ENCODE results near the gene SMIM26. TPM values are rescaled to one million over a fixed set of nuclear protein-coding genes. Genes with fewer than 3 reads are reported as not detected.

SMIM26 gene
- total RNA-seq, 4 donors from 2014 or later, result 203 to 374 (median 286) TPM

- DNase-seq (no peak), ATAC-seq (no peak)
- Histone ChIP-seq H3K36me3 (peaks cover 0 to 24% of the 10 kb centered on the region in 2 donors), H3K27ac (no peak overlapping the region), H3K4me1 (peaks cover 13 to 20% of the 10 kb centered on the region in 2 donors), H3K27me3 (no peaks in the 10 kb centered on the region), H3K4me3 (no peak overlapping the region), H3K9me3 (no peaks in the 10 kb centered on the region)
- no peak for TF ChIP-seq POLR2A (IDR thresholded peaks at IDR 0.05)
- in situ Hi-C loops (cut with MboI; ENCODE audit: low sequenced_read_pairs in 4 of 4), result loop anchor here in 1 of 4 donors (25.0 kb wide), 1 partner anchor 1834 kb away; the partner anchor contains the start of genes OTOR and SNRPB2
- intact Hi-C loops (cut with DNase I; ENCODE audit: low total_unique reads), result no loop called here
Observed at GRCh38 chr20:18571009-18571408, 3.8 kb downstream of the SMIM26 start.

GRCh38 chr20:18571578-18571977 lies 4.3 kb downstream of the SMIM26 start:
- Histone ChIP-seq H3K27me3 (no peaks in the 10 kb centered on the region), H3K4me3 (no peak overlapping the region), H3K36me3 (peaks cover 0 to 24% of the 10 kb centered on the region in 2 donors), H3K4me1 (peaks cover 10 to 18% of the 10 kb centered on the region in 2 donors), H3K27ac (no peak overlapping the region), H3K9me3 (no peaks in the 10 kb centered on the region)
- ATAC-seq (no peak), DNase-seq (no peak)
- TF ChIP-seq CTCF (IDR thresholded peaks at IDR 0.05 in 4 of 5, conservative IDR thresholded peaks at IDR 0.05 in 1 of 5) (no peak), POLR2A (IDR thresholded peaks at IDR 0.05) (no peak)
- intact Hi-C loops (cut with DNase I; ENCODE audit: low total_unique reads), result no loop called here
- in situ Hi-C loops (cut with MboI; ENCODE audit: low sequenced_read_pairs in 4 of 4), result loop anchor here in 1 of 4 donors (25.0 kb wide), 1 partner anchor 1834 kb away; the partner anchor contains the start of genes OTOR and SNRPB2

GRCh38 chr20:18577942-18578341 lies 10.7 kb downstream of the SMIM26 start:
- ATAC-seq, result no peak
- in situ Hi-C loops (cut with MboI; ENCODE audit: low sequenced_read_pairs in 4 of 4), result loop anchor here in 1 of 4 donors (25.0 kb wide), 1 partner anchor 209 kb away; no protein-coding TSS in a partner anchor

GRCh38 chr20:18578581-18578980 lies 11.3 kb downstream of the SMIM26 start:
- DNase-seq (no peak), ATAC-seq (no peak)
- Histone ChIP-seq H3K27ac (no peak overlapping the region), H3K4me1 (no peaks in the 10 kb centered on the region), H3K36me3 (no peaks in the 10 kb centered on the region), H3K4me3 (no peak overlapping the region), H3K27me3 (no peaks in the 10 kb centered on the region), H3K9me3 (no peaks in the 10 kb centered on the region)
- intact Hi-C loops (cut with DNase I; ENCODE audit: low total_unique reads) (no loop called here), in situ Hi-C loops (cut with MboI; ENCODE audit: low sequenced_read_pairs in 4 of 4) (loop anchor here in 1 of 4 donors (25.0 kb wide), 1 partner anchor 209 kb away; no protein-coding TSS in a partner anchor)
- no peak for TF ChIP-seq POLR2A (IDR thresholded peaks at IDR 0.05)
- TF ChIP-seq CTCF (IDR thresholded peaks at IDR 0.05 in 4 of 5, conservative IDR thresholded peaks at IDR 0.05 in 1 of 5), result no peak

More at GRCh38 chr20:18577942-18578341, 10.7 kb downstream of the SMIM26 start:
- DNase-seq, result no peak
- Histone ChIP-seq H3K4me1 (no peaks in the 10 kb centered on the region), H3K27me3 (no peaks in the 10 kb centered on the region), H3K9me3 (no peaks in the 10 kb centered on the region), H3K27ac (no peak overlapping the region), H3K4me3 (no peak overlapping the region), H3K36me3 (no peaks in the 10 kb centered on the region)
- TF ChIP-seq POLR2A (IDR thresholded peaks at IDR 0.05), result no peak
- no peak for TF ChIP-seq CTCF (IDR thresholded peaks at IDR 0.05 in 4 of 5, conservative IDR thresholded peaks at IDR 0.05 in 1 of 5)
- intact Hi-C loops (cut with DNase I; ENCODE audit: low total_unique reads), result no loop called here

GRCh38 chr20:18580012-18580411 lies 12.8 kb downstream of the SMIM26 start:
- Histone ChIP-seq H3K9me3 (no peaks in the 10 kb centered on the region), H3K4me1 (no peaks in the 10 kb centered on the region), H3K27ac (no peak overlapping the region), H3K4me3 (no peak overlapping the region), H3K36me3 (no peaks in the 10 kb centered on the region), H3K27me3 (no peaks in the 10 kb centered on the region)
- in situ Hi-C loops (cut with MboI; ENCODE audit: low sequenced_read_pairs in 4 of 4), result loop anchor here in 1 of 4 donors (25.0 kb wide), 1 partner anchor 207 kb away; no protein-coding TSS in a partner anchor
- no peak for ATAC-seq
- no peak for DNase-seq
- intact Hi-C loops (cut with DNase I; ENCODE audit: low total_unique reads), result no loop called here
- no peak for TF ChIP-seq CTCF (IDR thresholded peaks at IDR 0.05 in 4 of 5, conservative IDR thresholded peaks at IDR 0.05 in 1 of 5)
- TF ChIP-seq POLR2A (IDR thresholded peaks at IDR 0.05), result no peak
